GM12878 (cell line): ENCODE data around the gene NCF4. TPM values are rescaled to one million over a fixed set of nuclear protein-coding genes. Genes with fewer than 3 reads are reported as not detected.

Experiments
- ATAC-seq: fragments of 200-7000 bp; cut with Tn5 transposase; 3 replicates; pipeline ENCODE4 v1.9.1; 2020; ENCODE audit warnings: mild to moderate bottlenecking, moderate library complexity
- BruUV-seq: library from RNA; stranded (reverse); fragments of 400-500 nt; replicated peaks from 2 replicates; lab custom pipeline; 2021; lab: Mats Ljungman, UMichigan
- CTCF ChIA-PET: fragments of 300-600 bp; sonication (Branson Sonifier 250); formaldehyde crosslinking; extraction: SDS; loops from one replicate; lab custom pipeline; 2021; ENCODE audit warnings: inconsistent platforms; lab: Yijun Ruan, JAX
- POLR2A ChIA-PET: fragments of 350-600 bp; formaldehyde crosslinking; extraction: SDS; loops from one replicate; lab custom pipeline; 2021; ENCODE audit warnings: inconsistent platforms; lab: Charles Lee
- RAD21 ChIA-PET: fragments of 300-600 bp; sonication (Branson Sonifier 250); formaldehyde crosslinking; loops from one replicate; lab custom pipeline; 2023; ENCODE audit warnings: antibody characterized with exemption; ENCODE audit not compliant: unreplicated experiment; lab: Charles Lee
- SMC1A ChIA-PET: fragments of 300-600 bp; sonication (Branson Sonifier 250); formaldehyde crosslinking; loops from one replicate; lab custom pipeline; 2023; ENCODE audit not compliant: unreplicated experiment, uncharacterized antibody; lab: Charles Lee
- DNase-seq: peaks from one replicate; pipeline ENCODE4 v3.0.0-alpha.2; 2011; ENCODE audit warnings: low read depth, low spot score
- FAIRE-seq: peaks from 3 replicates; lab custom pipeline; 2011; peaks lifted over from hg19 to GRCh38; lab: Jason Lieb, UNC
- H2AFZ ChIP-seq: 2 replicates; pipeline ENCODE4 v1.6.0; 2011; ENCODE audit warnings: low read depth, low read length, control low read depth; ENCODE audit not compliant: control insufficient read depth
- H3K27ac ChIP-seq: 2 replicates; pipeline ENCODE4 v1.5.1; 2011; ENCODE audit warnings: control low read depth; ENCODE audit not compliant: control insufficient read depth, insufficient read depth
- H3K27me3 ChIP-seq, 2 experiments: replicated peaks in 1 of 2; 2 replicates each; pipeline versions ENCODE4 v1.6.0 to v1.6.1; 2011; ENCODE audit warnings: low read length in 1 of 2; ENCODE audit not compliant: control insufficient read depth in 2 of 2, insufficient read depth in 2 of 2
- H3K36me3 ChIP-seq, 2 experiments: 2 replicates each; pipeline ENCODE4 v1.5.1; 2011; ENCODE audit warnings: low read length in 1 of 2; ENCODE audit not compliant: control insufficient read depth in 2 of 2, insufficient read depth in 2 of 2
- H3K4me1 ChIP-seq: 2 replicates; pipeline ENCODE4 v1.6.1; 2011; ENCODE audit warnings: mild to moderate bottlenecking, low read length, moderate library complexity, mixed read lengths; ENCODE audit not compliant: control insufficient read depth, insufficient read depth
- H3K4me2 ChIP-seq: 2 replicates; pipeline ENCODE4 v1.6.0; 2011; ENCODE audit warnings: control low read depth; ENCODE audit not compliant: control insufficient read depth, insufficient read depth
- H3K4me3 ChIP-seq: fragments of 200-600 bp; sonication (generic); 2 replicates; pipeline ENCODE4 v1.5.1; 2016
- H3K79me2 ChIP-seq: 2 replicates; pipeline ENCODE4 v1.6.0; 2011; ENCODE audit warnings: low read length; ENCODE audit not compliant: control insufficient read depth, insufficient read depth
- H3K9ac ChIP-seq: 2 replicates; pipeline ENCODE4 v1.8.0; 2011; ENCODE audit warnings: low read length, control low read depth, mixed read lengths; ENCODE audit not compliant: control insufficient read depth, insufficient read depth
- H3K9me3 ChIP-seq: replicated peaks from 3 replicates; pipeline ENCODE4 v1.5.1; 2011; ENCODE audit warnings: mild to moderate bottlenecking, low read length; ENCODE audit not compliant: control insufficient read depth, insufficient read depth
- H4K20me1 ChIP-seq: 2 replicates; pipeline ENCODE4 v1.6.0; 2011; ENCODE audit not compliant: control insufficient read depth, insufficient read depth
- EED ChIP-seq: sonication (generic); IDR thresholded peaks from 2 replicates; pipeline ENCODE4 v1.6.1; 2016; ENCODE audit warnings: antibody characterized with exemption, low read depth
- FOS ChIP-seq: IDR thresholded peaks from 3 replicates; pipeline ENCODE4 v1.6.1; 2011; ENCODE audit warnings: borderline replicate concordance; ENCODE audit not compliant: insufficient read length; ENCODE audit errors: extremely low read depth
- IRF3 ChIP-seq: fragments of 450-650 bp; IDR thresholded peaks from 2 replicates; pipeline ENCODE4 v1.6.1; 2014; ENCODE audit warnings: mild to moderate bottlenecking
- KDM1A ChIP-seq: fragments of 200-600 bp; sonication (generic); IDR thresholded peaks from 2 replicates; pipeline ENCODE4 v1.6.1; 2016; ENCODE audit warnings: borderline replicate concordance
- KLF5 ChIP-seq: fragments of 450-650 bp; IDR thresholded peaks from 2 replicates; pipeline ENCODE4 v1.6.1; 2014; ENCODE audit warnings: mild to moderate bottlenecking; ENCODE audit not compliant: partially characterized antibody
- PAX5 ChIP-seq: IDR thresholded peaks from 2 replicates; pipeline ENCODE4 v1.6.1; 2011; ENCODE audit warnings: low read depth, low read length, borderline replicate concordance
- RB1 ChIP-seq: fragments of 450-650 bp; formaldehyde crosslinking; IDR thresholded peaks from 2 replicates; pipeline ENCODE4 v1.6.1; 2017; ENCODE audit warnings: mild to moderate bottlenecking, borderline replicate concordance
- RELB ChIP-seq: fragments of 450-650 bp; IDR thresholded peaks from 2 replicates; pipeline ENCODE4 v1.6.1; 2017; ENCODE audit warnings: low read depth, mild to moderate bottlenecking, moderate library complexity
- SUPT20H ChIP-seq: IDR thresholded peaks from 2 replicates; pipeline ENCODE4 v1.6.1; 2011; ENCODE audit warnings: low read depth, mild to moderate bottlenecking, low read length, moderate library complexity, borderline replicate concordance; ENCODE audit not compliant: control insufficient read depth
- TBL1XR1 ChIP-seq: IDR thresholded peaks from 2 replicates; pipeline ENCODE4 v1.6.1; 2012; ENCODE audit warnings: low read depth, low read length, improper control_type of control experiment
- TCF12 ChIP-seq: IDR thresholded peaks from 2 replicates; pipeline ENCODE4 v1.6.1; 2011; ENCODE audit warnings: low read depth, mild to moderate bottlenecking, low read length
- ZNF217 ChIP-seq: fragments of 450-650 bp; IDR thresholded peaks from 2 replicates; pipeline ENCODE4 v1.6.1; 2017; ENCODE audit warnings: antibody characterized with exemption, mild to moderate bottlenecking
- ZNF384 ChIP-seq: IDR thresholded peaks from 2 replicates; pipeline ENCODE4 v1.6.1; 2012; ENCODE audit warnings: low read depth, mild to moderate bottlenecking, low read length, improper control_type of control experiment, borderline replicate concordance
- WGBS: methylation state at CpG from one replicate; pipeline ENCODE4 v1.1.6; 2016; ENCODE audit warnings: low lambda C conversion rate; ENCODE audit not compliant: insufficient replicate concordance, insufficient coverage; ENCODE audit errors: missing lambda C conversion rate; 5-methylcytosine and 5-hydroxymethylcytosine counted together
- in situ Hi-C: fragments of 300-500 bp; cut with MboI; formaldehyde crosslinking; loops from 9 replicates; pipeline ENCODE4 v1.14.3; 2018; ENCODE audit warnings: mixed read lengths
- intact Hi-C: fragments of 100-400 bp; cut with micrococcal nuclease; formaldehyde crosslinking; loops from one replicate; pipeline ENCODE4 v1.14.2; 2022; ENCODE audit not compliant: unreplicated experiment
- polyA plus RNA-seq, 11 experiments: library from polyadenylated mRNA; depleted of rRNA in 4 of 11; unstranded in 6 of 11; stranded (reverse) in 5 of 11; fragments of >200 nt; fragmentation: Nextera tagmentation in 4 of 11; fragmentation: Illumina TruSeq in 1 of 11; extraction: Ambion mirVana in 4 of 11; extraction: Trizol in 1 of 11; gene quantifications; 1 replicate in 1 of 11; 2 replicates in 10 of 11; pipeline versions ENCODE4 v1.2.1 to v1.2.3, GENCODE V29; 2011 to 2016; ENCODE audit warnings: inconsistent platforms in 2 of 11, missing spikeins in 2 of 11, low read depth in 1 of 11
- total RNA-seq, 4 experiments: library from RNA; depleted of rRNA in 3 of 4; stranded (reverse); fragments of >200 nt in 3 of 4; fragmentation: Illumina TruSeq in 1 of 4; extraction: Trizol in 1 of 4; gene quantifications; 2 replicates each; pipeline versions ENCODE4 v1.2.1 to v1.2.3, GENCODE V29; 2013 to 2021

NCF4 gene
- total and polyA plus RNA-seq, 10 of the 15 experiments (the other 5 are each of a cell fraction or from before 2014, with no cell fraction given), result 22.9 to 136 (median 72.5) TPM

- no peaks in the 10 kb centered on the region for H3K9me3 ChIP-seq
- peaks cover 20 to 23% of the 10 kb centered on the region in 2 experiments for H3K27me3 ChIP-seq
- ChIA-PET CTCF (no interaction called here), RAD21 (interaction anchor here (1.2 kb wide), 1 partner anchor 159 kb away, joined by 3 read pairs; no protein-coding TSS in a partner anchor), POLR2A (no interaction called here), SMC1A (no interaction called here)
- DNase-seq (no peak), FAIRE-seq (no peak), ATAC-seq (no peak)
- no peak for TF ChIP-seq ZNF217
- TF ChIP-seq FOS, result no peak
- no peak for TF ChIP-seq TBL1XR1
- TF ChIP-seq TCF12, result no peak
- no peak for TF ChIP-seq KDM1A
- no peak for TF ChIP-seq IRF3
- no peak for TF ChIP-seq EED
- no peak for TF ChIP-seq SUPT20H
- TF ChIP-seq RB1, result no peak
- TF ChIP-seq KLF5, result no peak
- no peak for TF ChIP-seq RELB
- TF ChIP-seq PAX5, result no peak
- TF ChIP-seq ZNF384, result no peak
- H4K20me1 ChIP-seq, result no peaks in the 10 kb centered on the region
- in situ Hi-C loops (no loop called here), intact Hi-C loops (no loop called here)
- H2AFZ ChIP-seq, result no peak overlapping the region
- no peaks in the 10 kb centered on the region for H3K4me1 ChIP-seq
- H3K4me2 ChIP-seq, result no peak overlapping the region
- H3K4me3 ChIP-seq, result no peak overlapping the region
- H3K79me2 ChIP-seq, result no peaks in the 10 kb centered on the region
- H3K36me3 ChIP-seq, result no peaks in the 10 kb centered on the region
- H3K9ac ChIP-seq, result no peak overlapping the region
- no TSS peak for BruUV-seq
- H3K27ac ChIP-seq, result no peak overlapping the region
- WGBS, result 19% methylated on average over 9 of the region's 9 CpGs
Measured at GRCh38 chr22:36819112-36819511, 41.7 kb upstream of the NCF4 start.
